Measurements from ENCODE around the gene SOX6.

DNA sequence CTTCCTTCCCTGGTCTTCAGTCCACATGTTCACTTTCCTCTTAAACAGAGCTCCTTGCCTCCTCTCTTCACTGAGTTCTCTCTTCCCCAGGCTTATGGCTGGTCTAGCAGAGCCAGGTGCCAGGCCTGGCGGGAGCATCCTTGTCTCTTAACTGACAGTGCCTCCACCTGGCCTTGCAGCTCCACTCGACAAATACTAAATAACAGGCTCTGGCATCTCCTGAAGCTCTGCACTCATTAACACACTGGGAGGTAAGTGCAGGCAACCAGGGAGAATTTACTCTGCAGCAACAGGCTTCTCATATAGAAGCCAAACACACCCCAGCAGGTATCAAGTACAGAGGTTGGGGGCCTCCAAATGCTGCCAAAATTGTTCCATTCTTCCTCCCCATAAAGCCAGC is 438.1 kb downstream of the SOX6 start:
- TF ChIP-seq, protein P1, sequence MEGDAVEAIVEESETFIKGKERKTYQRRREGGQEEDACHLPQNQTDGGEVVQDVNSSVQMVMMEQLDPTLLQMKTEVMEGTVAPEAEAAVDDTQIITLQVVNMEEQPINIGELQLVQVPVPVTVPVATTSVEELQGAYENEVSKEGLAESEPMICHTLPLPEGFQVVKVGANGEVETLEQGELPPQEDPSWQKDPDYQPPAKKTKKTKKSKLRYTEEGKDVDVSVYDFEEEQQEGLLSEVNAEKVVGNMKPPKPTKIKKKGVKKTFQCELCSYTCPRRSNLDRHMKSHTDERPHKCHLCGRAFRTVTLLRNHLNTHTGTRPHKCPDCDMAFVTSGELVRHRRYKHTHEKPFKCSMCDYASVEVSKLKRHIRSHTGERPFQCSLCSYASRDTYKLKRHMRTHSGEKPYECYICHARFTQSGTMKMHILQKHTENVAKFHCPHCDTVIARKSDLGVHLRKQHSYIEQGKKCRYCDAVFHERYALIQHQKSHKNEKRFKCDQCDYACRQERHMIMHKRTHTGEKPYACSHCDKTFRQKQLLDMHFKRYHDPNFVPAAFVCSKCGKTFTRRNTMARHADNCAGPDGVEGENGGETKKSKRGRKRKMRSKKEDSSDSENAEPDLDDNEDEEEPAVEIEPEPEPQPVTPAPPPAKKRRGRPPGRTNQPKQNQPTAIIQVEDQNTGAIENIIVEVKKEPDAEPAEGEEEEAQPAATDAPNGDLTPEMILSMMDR (IDR thresholded peaks at IDR 0.05), result no peak
- TF ChIP-seq POLR2AphosphoS5 (IDR thresholded peaks at IDR 0.05; ENCODE audit: low read depth, low read length) (no peak), SIN3A (IDR thresholded peaks at IDR 0.05; ENCODE audit: borderline replicate concordance, insufficient read depth, low read depth, low read length) (no peak)
- TF ChIP-seq, protein P2, sequence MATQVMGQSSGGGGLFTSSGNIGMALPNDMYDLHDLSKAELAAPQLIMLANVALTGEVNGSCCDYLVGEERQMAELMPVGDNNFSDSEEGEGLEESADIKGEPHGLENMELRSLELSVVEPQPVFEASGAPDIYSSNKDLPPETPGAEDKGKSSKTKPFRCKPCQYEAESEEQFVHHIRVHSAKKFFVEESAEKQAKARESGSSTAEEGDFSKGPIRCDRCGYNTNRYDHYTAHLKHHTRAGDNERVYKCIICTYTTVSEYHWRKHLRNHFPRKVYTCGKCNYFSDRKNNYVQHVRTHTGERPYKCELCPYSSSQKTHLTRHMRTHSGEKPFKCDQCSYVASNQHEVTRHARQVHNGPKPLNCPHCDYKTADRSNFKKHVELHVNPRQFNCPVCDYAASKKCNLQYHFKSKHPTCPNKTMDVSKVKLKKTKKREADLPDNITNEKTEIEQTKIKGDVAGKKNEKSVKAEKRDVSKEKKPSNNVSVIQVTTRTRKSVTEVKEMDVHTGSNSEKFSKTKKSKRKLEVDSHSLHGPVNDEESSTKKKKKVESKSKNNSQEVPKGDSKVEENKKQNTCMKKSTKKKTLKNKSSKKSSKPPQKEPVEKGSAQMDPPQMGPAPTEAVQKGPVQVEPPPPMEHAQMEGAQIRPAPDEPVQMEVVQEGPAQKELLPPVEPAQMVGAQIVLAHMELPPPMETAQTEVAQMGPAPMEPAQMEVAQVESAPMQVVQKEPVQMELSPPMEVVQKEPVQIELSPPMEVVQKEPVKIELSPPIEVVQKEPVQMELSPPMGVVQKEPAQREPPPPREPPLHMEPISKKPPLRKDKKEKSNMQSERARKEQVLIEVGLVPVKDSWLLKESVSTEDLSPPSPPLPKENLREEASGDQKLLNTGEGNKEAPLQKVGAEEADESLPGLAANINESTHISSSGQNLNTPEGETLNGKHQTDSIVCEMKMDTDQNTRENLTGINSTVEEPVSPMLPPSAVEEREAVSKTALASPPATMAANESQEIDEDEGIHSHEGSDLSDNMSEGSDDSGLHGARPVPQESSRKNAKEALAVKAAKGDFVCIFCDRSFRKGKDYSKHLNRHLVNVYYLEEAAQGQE (IDR thresholded peaks at IDR 0.05; ENCODE audit: insufficient read depth in 1 of 2, low read depth in 2 of 2, low read length in 1 of 2), result no peak
